Smooth muscle cell of trachea (primary cell): ENCODE measurements around the gene PDE10A. TPM values are rescaled to one million over a fixed set of nuclear protein-coding genes. Genes with fewer than 3 reads are reported as not detected.

Source experiments
- total RNA-seq: library from RNA; depleted of rRNA; stranded (reverse); fragments of >200 nt; gene quantifications from 2 replicates; pipeline ENCODE4 v1.2.1, GENCODE V29; 2014

PDE10A gene
- 1.5 and 2.5 TPM in 2 replicates for total RNA-seq

GRCh38 chr6:165662749-165663376, at the start of gene PDE10A:
Gene PDE10A (minus strand): TSS chr6:165663241. CDS start chr6:165662811, 430 bp downstream.

GRCh38 chr6:165308926-165309731, 353.9 kb downstream of the PDE10A start, which contains the start of gene C6orf118:
Gene C6orf118 (minus strand): TSS chr6:165309605. CDS start chr6:165309586, 19 bp downstream.

